Femur (tissue), 1 donor: ENCODE results near the gene MRPS26.
"Not testable (repeated sequence)": the region's sequence is repeated elsewhere in the genome, so short reads cannot be mapped to it uniquely, and the experiment has no call there.

Experiments used
- DNase-seq: peaks from one replicate; pipeline ENCODE4 v3.0.0-alpha.2; 2017

Gene MRPS26

DNA sequence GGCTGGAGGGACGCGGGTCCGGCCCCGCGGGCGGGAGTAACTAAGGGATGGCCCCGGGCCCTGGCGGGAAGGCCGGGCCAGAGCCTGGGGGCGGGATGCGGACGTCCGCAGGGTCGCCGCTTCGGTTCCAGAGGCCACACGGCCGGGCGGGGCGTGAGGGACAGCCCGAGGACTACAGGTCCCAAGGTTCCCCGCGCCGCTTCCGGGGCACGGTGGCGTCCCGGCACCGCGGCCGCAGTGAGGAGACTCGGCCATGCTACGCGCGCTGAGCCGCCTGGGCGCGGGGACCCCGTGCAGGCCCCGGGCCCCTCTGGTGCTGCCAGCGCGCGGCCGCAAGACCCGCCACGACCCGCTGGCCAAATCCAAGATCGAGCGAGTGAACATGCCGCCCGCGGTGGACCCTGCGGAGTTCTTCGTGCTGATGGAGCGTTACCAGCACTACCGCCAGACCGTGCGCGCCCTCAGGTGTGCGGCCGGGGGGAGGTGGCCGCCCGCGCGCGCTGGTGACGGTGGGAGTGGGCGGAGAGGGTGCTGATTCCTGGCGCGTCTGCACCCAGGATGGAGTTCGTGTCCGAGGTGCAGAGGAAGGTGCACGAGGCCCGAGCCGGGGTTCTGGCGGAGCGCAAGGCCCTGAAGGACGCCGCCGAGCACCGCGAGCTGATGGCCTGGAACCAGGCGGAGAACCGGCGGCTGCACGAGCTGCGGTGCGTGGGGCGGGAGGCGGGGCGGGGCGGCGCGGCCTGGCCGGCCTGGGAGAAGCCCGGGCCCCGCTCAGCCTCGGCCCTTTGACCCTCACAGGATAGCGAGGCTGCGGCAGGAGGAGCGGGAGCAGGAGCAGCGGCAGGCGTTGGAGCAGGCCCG, at the start of gene MRPS26:
Gene MRPS26 (plus strand): TSS at position 237 of the 861 bp plus-strand sequence. CDS start 17 bp downstream, at position 254.
- peak; percentile 94 for DNase-seq

DNA sequence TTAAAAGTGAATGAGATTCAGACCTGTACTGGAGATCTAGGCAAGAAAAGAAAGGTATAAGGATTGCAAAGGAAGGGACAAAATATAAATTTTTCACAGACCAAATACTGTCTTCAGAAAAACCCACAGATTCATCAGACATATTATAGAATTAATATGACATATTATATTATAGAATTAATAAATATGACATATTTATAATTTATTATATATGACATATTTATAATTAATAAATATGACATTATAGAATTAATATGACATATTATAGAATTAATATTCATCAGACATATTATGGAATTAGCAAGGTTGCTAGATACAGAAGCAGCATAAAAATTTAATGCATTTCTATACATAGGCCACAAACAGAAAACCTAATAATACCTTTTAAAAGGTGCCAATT, 47.1 kb upstream of the MRPS26 start:
- no peak for DNase-seq

- DNase-seq: no peak
Observed at GRCh38 chr20:3000852-3001523, 44.9 kb upstream of the MRPS26 start.

GRCh38 chr20:3003416-3003815, 42.4 kb upstream of the MRPS26 start:
- DNase-seq: no peak

DNA sequence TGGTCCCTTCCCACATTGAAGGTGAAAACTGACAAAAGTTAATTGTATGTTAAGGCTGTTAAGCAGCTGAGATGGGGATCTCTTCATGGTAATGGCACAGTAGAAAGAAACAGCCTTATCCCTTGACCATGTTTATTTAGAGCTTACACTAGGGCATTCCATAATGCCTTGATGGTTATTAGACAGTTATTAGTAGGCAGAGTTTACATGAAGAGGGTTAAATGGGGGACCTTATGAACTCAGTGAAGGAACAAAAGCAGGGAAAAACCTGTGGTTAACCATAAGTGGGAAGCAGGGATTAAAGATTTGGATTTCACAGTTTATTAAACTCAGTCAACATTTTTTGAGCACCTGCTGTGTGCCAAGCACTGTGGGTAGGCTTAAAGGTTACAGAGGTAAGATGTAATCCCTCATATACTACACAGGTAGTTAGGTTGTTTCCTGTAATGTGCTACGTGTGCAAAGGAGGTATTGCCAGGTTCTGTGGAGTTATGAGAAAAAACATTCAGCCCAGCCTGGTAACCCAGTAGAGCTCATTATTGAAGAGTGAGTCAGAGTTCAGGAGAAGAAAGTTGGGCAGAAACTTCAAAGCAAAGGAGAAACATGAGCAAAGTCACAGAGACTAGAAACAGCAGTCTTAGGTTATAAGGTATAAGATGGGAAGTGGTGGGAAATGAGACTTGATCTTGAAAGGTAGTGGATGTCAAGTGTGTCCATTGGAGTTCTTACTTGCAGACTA, 34.7 kb upstream of the MRPS26 start:
- DNase-seq: no peak

DNA sequence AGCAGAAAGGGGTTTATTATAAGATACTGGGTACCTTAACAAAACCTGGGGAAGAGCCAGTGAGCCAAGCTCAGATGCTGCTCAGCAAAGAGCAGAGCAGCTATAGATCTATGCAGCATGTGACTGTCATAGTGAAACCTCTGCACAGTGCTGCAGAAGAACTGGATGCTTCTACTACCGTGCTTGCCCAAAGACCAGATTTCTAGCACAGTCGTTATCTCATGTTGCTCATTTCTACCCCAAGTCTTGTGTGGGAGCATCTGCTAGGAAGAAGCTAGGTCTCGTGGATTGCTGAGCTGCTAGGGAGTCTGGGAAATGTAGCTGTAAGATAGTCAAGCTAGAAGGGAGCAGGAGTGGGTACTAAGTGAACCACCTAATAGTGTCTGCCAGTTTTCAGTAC, 34.1 kb upstream of the MRPS26 start:
- DNase-seq: no peak

- no peak for DNase-seq
Observed at GRCh38 chr20:3013771-3014170, 32.1 kb upstream of the MRPS26 start.

- no peak for DNase-seq
Observed at GRCh38 chr20:3014179-3014578, 31.7 kb upstream of the MRPS26 start.

- no peak for DNase-seq
Observed at GRCh38 chr20:3014662-3015061, 31.2 kb upstream of the MRPS26 start.

DNA sequence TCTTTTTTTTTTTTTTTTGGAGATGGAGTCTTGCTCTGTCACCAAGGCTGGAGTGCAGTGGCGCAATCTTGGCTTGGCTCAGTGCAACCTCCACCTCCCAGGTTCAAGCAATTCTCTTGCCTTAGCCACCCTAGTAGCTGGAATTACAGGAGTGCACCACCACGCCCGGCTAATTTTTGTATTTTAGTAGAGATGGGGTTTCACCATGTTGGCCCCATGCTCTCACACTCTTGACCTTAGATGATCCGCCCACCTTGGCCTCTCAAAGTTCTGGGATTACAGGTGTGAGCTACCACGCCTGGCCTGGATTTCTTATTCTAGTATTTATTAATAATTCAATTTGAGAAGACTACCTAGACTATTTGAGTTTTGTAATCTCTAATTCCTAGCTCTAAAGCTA, 30.6 kb upstream of the MRPS26 start:
- DNase-seq: not testable (repeated sequence)

DNA sequence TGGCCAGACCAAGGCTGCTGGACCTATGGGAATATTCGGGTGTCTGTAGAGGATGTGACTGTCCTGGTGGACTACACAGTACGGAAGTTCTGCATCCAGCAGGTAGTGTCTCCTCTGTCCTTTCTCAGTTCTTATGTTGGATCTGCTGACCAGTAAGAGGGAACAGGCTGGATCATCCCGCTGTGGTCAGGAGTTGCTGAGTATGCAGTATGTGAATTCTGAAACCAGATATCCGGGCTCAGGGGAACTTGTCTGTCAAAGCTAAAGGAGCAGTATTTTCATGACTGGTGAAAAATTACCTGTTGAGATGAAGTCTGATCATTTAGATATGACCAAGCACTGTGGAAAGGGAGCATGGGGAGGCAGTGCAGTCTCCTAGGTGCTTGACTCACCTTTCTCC, 24.5 kb upstream of the MRPS26 start:
- no peak for DNase-seq

DNA sequence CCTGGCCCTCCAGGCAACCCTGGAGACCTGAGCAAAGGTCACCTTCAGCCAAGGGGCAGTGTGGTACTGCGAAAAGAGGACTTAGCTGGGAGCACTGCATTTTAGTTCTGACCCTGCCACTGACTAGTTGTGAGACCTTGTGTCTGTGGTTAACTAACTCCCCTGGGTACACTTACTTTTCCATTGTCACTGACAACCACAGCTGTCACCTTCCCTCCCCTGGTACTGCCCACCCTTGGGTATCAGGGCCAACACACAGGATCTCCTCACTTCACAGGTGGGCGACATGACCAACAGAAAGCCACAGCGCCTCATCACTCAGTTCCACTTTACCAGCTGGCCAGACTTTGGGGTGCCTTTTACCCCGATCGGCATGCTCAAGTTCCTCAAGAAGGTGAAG, 24.1 kb upstream of the MRPS26 start:
- DNase-seq: no peak

DNA sequence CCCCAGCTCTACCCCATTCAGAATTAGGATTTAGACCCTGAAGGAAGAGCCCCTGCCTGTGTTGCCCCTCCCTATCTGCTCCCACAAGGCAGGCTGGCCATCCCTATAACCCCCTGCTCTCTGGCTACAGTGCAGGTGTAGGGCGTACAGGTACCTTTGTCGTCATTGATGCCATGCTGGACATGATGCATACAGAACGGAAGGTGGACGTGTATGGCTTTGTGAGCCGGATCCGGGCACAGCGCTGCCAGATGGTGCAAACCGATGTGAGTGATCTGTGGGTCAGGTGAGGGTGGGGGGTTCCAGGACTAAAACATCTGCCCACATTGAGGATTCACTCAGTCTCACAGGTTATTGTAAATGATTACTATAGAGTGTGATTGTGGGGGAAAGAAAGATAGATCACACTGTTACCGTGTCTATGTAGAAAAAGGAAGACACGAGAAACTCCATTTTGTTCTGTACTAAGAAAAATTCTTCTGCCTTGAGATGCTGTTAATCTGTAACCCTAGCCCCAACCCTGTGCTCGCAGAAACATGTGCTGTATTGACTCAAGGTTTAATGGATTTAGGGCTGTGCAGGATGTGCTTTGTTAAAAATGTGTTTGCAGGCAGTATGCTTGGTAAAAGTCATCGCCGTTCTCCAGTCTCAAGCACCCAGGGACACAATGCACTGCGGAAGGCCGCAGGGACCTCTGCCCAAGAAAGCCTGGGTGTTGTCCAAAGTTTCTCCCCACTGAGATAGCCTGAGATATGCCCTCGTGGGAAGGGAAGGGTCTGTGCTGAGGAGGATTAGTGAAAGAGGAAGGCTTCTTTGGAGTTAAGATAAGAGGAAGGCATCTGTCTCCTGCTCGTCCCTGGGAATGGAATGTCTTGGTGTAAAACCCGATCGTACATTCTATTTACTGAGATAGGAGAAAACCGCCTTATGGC, 23.0 kb upstream of the MRPS26 start:
- not testable (repeated sequence) for DNase-seq

DNA sequence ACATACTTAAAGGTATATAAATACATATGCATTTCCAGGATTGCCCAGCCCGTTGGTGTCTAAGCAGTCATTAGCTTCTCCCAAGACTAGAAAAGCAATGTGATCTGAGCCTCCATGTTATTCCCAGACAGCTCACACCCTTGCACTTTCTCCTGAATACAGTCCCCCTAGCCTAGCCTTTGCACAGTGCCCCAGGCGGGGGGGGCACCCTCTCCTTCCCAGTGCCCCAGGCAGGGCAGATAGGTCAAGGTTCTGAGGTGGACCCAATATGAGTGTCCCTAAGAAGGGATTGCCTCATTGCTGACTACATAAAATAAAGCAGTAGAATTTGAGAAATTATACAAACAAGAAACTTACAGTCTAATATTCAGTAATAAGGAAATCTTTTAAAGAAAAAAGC, 17.9 kb upstream of the MRPS26 start:
- DNase-seq: no peak

DNA sequence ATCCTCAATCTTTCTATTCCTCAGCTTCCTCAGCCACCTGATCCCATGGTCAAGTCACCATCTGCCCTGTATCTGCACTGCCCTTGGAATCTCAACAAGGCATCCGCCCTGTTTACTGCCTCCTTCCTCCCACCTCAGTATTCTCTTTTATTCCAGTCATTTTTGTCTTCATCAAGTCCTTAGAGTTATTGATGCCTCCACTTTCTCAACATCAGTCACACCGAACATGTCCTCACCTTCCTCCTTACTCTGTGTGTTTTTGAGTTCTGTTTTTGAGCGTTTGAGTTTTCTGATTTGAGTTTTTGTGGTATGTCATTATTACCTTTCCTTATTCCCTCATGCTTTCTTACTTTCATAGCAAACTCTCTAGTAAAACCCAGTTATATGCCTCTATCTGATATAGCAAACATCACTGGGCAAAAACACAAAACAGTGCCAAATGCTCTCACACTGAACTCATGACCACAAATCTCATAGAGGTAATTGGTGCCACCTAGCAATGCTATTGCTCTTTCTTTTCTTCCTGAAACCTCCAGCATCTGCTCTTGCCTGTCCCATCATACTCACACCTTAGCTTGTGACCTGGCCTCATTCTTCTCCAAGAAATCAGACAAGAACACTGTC, 14.2 kb upstream of the MRPS26 start:
- no peak for DNase-seq

DNA sequence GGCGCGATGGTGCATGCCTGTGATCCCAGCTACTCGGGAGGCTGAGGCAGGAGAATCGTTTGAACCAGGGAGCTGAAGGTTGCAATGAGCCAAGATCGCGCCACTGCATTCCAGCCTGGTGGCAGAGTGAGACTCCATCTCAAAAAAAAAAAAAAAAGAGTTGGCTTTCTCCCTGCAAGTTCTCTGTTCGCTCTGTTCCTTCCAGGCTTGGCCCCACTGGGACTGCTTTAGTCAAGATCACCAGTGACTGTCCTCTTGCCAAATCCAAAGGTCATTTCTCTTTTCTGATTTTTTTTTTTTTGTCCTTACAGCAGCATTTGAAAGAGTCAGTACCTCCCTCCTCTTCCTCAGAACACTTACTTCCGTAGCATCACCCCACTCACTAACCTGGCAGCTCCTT, 13.2 kb upstream of the MRPS26 start:
- DNase-seq: no peak

GRCh38 chr20:3037654-3038053, 8.2 kb upstream of the MRPS26 start:
- DNase-seq: no peak

DNA sequence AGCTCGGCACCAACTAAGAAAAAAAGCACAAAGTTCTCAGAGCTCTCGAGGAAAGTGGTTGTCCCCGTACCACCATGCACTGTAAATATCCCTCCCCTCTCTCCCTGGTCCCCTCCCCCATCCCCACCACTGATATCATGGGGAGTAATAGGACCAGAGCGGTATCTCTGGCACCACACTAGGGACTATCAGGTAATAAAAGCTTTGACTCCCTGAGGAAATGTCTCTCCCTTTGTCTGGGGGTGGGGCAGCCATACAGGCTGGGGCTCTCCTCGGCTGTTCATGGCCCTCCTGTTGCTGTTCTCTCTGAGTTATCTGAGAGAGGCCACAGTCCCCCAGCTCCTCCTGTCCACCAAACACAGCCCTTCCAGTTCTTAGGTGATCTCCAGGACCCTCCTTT, 7.4 kb upstream of the MRPS26 start:
- no peak for DNase-seq

GRCh38 chr20:3039426-3039825, 6.4 kb upstream of the MRPS26 start:
- DNase-seq: no peak

GRCh38 chr20:3040086-3040485, 5.8 kb upstream of the MRPS26 start:
- no peak for DNase-seq

DNA sequence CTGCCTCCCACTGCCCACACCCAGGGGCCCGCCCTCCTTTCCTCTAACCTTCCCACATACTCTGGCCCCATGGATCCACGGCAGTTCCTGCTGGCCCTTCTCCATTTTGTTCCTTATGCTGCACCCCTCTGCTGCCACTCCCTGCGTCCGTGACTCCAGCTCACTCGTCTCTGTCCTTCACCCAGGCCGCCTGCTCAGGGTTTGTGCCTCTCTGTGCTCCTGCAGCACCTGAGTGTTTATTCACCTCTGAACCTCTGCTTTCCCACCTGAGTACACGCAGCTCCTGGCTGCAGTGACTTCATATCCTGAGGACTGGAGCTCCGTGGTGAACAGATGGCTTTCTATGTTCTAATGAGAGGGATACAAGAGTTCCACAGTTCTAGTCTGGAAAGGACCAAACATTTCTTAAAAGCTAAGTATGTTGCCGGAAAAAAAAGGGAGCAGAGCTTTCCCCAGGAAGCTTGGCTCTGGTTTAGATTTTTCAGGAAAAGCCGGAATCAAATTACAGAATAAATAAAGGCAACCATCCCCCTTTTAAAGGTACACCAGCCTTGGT, 3.9 kb upstream of the MRPS26 start:
- no peak for DNase-seq

- peak; percentile 76 for DNase-seq
Observed at GRCh38 chr20:3042625-3043024, 3.2 kb upstream of the MRPS26 start.
